HG03460 (cell line): ENCODE data around the gene SLCO4A1.
A peak's percentile ranks its signal among the peaks of the same experiment; 100 is the strongest.

Experiments
- ATAC-seq: cut with Tn5 transposase; IDR thresholded peaks from one replicate; pipeline ENCODE4 v1.9.1; 2021; ENCODE audit not compliant: unreplicated experiment

Gene SLCO4A1

DNA sequence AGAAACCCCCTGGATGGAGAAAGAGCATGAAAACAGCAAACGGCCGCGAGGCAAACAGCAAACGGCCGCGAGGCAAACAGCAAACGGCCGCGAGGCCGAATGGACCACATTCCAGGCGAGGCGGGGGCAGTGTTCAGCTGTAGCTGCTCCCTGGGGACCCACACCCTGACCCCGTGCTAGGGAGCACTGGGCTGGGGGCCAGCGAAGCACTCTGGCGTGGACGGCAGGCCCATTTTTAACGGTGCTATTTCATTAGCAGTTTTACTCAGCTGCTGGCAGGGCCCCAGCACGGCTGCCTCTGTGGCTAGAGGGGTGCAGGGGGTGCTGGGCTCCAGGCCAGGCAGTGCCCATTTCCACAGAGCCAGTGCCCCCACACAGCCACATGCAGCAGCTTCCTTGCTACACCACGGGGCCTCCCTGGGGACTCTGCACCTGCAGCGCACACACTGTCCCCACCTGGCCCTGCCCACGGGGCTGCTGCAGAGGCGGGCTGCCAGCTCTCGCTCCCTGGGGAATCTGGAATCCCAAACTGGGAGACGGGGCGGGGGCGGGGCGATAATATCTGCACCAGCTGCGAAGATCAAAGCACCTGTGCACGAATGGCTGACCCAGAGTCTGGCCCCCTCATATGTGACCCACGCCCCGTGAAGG, 35.6 kb upstream of the SLCO4A1 start:
- no peak for ATAC-seq

GRCh38 chr20:62607366-62608217, 34.7 kb upstream of the SLCO4A1 start:
- no peak for ATAC-seq

DNA sequence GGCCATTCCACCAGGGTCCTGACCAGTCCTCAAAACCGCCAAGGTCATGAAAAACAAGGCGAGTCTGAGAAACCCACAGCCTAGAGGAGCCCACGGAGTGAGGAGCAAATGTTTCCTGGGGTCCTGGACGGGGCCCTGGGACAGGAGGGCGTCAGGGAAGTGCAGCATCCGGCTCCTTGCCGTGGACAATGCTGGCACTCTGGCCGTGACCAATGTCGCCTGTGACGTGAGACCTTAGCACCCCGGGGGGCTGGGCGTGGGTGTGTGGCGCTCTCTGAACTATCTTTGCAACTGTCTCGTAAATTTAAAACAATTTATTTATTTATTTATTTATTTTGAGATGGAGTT, 34.1 kb upstream of the SLCO4A1 start:
- ATAC-seq, result no peak

GRCh38 chr20:62609279-62609720, 33.0 kb upstream of the SLCO4A1 start:
- no peak for ATAC-seq

GRCh38 chr20:62609811-62610757, 32.2 kb upstream of the SLCO4A1 start:
- ATAC-seq, result no peak

DNA sequence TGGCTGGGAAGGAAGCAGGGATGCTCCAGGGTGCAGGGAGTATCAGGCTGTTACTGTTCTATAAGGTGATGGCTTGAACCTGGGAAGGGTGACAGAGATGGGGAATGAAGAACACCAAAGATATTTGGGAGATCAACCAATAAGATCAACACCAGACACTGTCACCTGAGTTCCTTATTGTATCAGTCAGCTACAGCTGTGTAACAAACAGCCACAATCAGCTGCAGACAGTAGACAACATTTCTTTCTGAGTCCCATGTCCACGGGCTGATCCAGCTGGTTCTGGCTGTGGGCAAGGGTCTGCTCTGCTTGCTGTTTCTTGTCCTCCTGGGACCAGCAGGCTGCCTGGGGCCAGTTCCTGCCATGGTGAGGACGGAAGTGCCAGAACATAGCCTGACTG, 31.3 kb upstream of the SLCO4A1 start:
- no peak for ATAC-seq

DNA sequence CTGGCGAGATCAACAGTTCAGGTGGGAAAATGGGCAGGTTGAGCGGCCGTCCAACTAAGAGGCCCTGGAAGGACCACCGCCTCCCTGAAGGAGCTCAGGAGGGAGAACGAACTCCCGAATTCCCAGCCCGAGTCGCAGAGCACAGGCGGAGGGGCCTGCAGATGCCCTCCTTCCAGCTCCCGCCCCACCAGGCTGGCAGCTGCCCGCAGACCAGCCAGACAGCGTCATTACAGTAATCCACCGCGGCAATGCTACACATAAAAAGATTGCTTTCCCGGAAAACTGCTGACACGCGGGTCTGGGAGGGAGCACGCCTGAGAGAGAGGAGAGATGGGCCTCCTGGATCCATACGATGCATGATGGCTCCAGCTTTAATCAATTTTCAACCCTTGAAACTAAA, 30.5 kb upstream of the SLCO4A1 start:
- ATAC-seq, result no peak

GRCh38 chr20:62614085-62614960, 28.0 kb upstream of the SLCO4A1 start:
- no peak for ATAC-seq

GRCh38 chr20:62614961-62615680, 27.2 kb upstream of the SLCO4A1 start:
- no peak for ATAC-seq

GRCh38 chr20:62615750-62616251, 26.5 kb upstream of the SLCO4A1 start:
- ATAC-seq, result no peak

DNA sequence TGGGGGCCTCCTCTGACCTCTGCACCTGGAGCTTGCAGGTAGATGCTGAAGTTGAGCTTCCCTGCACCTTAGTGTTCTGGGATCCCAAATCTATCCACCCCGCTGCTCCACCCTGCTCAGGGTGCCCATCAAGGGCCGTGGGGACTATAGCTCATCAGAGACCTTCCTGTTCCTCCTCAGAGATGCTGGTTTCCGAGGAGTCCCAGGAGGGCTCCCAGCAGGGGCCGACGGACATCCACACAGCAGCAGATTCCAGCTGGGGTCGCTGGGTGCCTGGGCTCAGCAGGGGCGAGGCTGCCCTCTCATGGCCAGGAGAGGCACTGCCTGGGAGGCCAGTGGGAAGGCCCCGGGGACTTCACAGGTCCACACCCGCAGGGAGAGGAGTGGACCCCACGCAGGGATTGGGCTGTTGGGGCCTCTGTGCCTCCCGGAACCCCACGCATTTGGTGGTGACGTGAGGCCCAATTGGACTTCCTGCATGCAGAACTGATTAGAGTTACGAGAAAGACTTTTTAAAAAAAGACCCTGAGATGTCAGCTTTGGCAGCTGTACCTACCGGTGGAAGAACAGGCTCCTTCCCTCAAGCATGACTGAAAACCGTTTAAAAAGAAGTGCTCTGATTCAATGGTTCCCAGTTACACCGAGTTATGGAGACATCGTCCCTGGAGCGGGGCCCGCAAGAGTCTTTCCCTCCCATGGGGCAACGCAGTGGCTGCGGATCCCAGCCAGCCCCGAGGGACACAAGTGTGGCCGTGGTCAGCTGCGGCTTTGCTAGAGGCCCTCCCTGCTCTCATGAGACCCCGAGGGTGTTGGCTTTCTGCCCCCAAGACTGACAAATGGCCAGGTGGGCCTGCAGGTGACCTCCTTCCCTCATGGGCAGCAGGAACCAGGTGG, 25.3 kb upstream of the SLCO4A1 start:
- ATAC-seq, result peak; percentile 50

DNA sequence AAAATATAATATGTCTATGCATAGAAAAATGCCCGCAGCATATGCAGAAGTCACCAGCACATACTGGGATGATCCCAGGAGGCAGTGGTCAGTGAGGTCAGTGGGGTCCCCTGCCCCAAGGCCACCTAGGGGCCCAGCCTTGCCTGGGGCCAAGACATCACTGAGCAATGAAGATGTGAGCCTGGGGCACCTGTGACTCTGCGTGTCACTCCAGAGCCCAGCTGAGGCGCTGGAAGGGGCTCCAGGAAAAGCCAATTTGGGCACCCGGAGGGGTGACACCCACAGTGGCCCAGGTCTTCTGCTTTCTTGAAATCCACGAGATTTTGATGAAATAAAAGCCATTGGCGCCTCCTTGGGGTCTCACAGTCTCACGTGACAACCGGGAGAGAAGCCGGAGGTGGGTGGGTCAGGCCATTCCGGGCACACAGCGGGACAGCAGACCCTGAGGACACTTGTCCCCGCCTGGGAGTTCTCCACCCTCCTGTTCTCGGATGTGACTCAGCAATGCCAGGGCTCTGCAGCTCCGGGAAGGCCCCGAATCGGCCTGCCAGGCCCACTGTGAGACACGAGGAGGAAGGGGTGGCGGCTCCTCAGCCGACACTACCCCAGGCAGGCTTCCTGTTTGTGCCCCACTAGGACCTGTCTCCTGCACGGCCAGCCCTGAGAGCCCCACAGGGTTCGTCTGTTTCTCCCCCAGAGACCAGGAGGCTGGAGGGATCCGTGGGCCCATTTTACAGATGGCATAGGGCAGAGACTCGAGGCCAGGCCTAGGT, 24.4 kb upstream of the SLCO4A1 start:
- peak; percentile 49 for ATAC-seq

- peak; percentile 63 for ATAC-seq
Observed at GRCh38 chr20:62618611-62619529, 23.4 kb upstream of the SLCO4A1 start.

GRCh38 chr20:62620625-62621024, 21.7 kb upstream of the SLCO4A1 start:
- no peak for ATAC-seq

DNA sequence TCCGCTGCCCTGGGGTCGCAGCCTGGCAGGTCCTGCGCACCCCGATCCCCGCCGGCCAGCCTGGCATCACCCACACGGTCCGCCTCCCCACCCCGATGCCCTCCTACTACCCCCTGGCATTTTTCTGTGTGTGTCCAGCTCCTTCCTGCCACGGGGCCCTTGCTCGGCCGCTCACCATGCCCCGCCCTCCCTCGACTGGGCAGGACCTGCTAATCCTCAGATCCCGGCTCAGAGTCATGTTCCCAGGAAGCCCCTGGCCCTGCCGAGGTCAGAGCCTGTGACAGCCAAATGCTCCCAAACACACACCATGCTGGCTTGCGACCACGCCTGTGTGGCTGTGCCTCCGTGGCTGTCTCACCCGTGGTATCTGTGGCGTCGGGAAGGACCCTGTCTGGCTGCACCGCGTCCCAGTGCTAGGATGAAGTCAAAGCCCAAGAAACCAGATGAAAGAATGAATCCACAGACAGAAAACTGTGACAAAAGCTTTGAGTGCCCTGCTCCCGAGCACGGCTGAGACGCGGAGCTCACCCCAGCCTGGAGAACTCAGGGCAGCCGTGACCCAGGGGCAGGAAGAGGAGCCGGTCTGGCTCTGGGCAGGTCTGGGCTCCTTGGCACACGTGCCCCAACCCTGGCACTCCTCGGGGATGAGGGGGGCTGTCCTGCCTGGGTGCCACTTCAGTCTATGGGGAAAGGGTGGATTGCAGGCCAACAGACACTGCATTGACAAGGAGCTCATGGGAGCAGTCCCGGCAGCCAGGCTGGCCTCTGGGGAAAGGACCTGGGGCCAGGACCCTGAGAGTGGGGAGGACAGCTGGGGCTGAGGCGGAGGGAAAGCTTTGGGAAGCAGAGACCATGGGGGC, 20.8 kb upstream of the SLCO4A1 start:
- no peak for ATAC-seq
